Endothelial cell of umbilical vein (primary cell): Measurements from ENCODE around the gene H2BK1. TPM values are rescaled to one million over a fixed set of nuclear protein-coding genes. Genes with fewer than 3 reads are reported as not detected.

ENCODE experiments used
- BruUV-seq: library from RNA; stranded (reverse); fragments of 400-500 nt; replicated peaks from 2 replicates; lab custom pipeline; 2021; lab: Mats Ljungman, UMichigan
- CTCF ChIA-PET: fragments of 300-600, 350-600 bp; sonication (Branson Sonifier 250); formaldehyde crosslinking; loops from one replicate; lab custom pipeline; 2021; ENCODE audit warnings: antibody characterized with exemption, inconsistent platforms; lab: Charles Lee
- POLR2A ChIA-PET: fragments of 300-600, 350-600 bp; sonication (Branson Sonifier 250); formaldehyde crosslinking; loops from one replicate; lab custom pipeline; 2021; ENCODE audit warnings: antibody characterized with exemption, inconsistent platforms; lab: Charles Lee
- DNase-seq: peaks from one replicate; pipeline ENCODE4 v3.0.0-alpha.2; 2011; ENCODE audit warnings: low read depth, low spot score
- FAIRE-seq: peaks from 2 replicates; lab custom pipeline; 2011; peaks lifted over from hg19 to GRCh38; lab: Jason Lieb, UNC
- H2AFZ ChIP-seq: 2 replicates; pipeline ENCODE4 v1.6.0; 2012; ENCODE audit warnings: low read depth, low read length, control low read depth, inconsistent platforms
- H3K27ac ChIP-seq: 2 replicates; pipeline ENCODE4 v1.5.1; 2011; ENCODE audit warnings: low read depth, mild to moderate bottlenecking, control low read depth, low read length, moderate library complexity; ENCODE audit not compliant: insufficient read depth
- H3K27me3 ChIP-seq, 2 experiments: 2 replicates each; pipeline versions ENCODE4 v1.6.0 to v1.6.1; 2011; ENCODE audit warnings: low read length in 2 of 2, mixed read lengths in 1 of 2; ENCODE audit not compliant: control insufficient read depth in 2 of 2, insufficient read depth in 2 of 2
- H3K36me3 ChIP-seq, 2 experiments: 2 replicates in 1 of 2; 3 replicates in 1 of 2; pipeline ENCODE4 v1.5.1; 2011; ENCODE audit warnings: low read length in 2 of 2, mild to moderate bottlenecking in 1 of 2, moderate library complexity in 1 of 2; ENCODE audit not compliant: control insufficient read depth in 2 of 2, insufficient read depth in 2 of 2; ENCODE audit errors: extremely low read depth in 1 of 2
- H3K4me1 ChIP-seq: 3 replicates; pipeline ENCODE4 v1.5.1; 2011; ENCODE audit warnings: mild to moderate bottlenecking, low read length; ENCODE audit not compliant: control insufficient read depth, insufficient read depth; ENCODE audit errors: extremely low read depth
- H3K4me2 ChIP-seq: 2 replicates; pipeline ENCODE4 v1.6.1; 2011; ENCODE audit warnings: low read length, control low read depth, mixed read lengths; ENCODE audit not compliant: insufficient read depth
- H3K4me3 ChIP-seq, 3 experiments: fragments of 200-600 bp in 1 of 3; sonication (generic), shearing (Covaris generic) in 1 of 3; replicated peaks in 1 of 3; 2 replicates each; pipeline ENCODE4 v1.5.1; 2011 to 2016; ENCODE audit warnings: control low read depth in 3 of 3, low read length in 3 of 3, mild to moderate bottlenecking in 2 of 3, inconsistent platforms in 1 of 3, low read depth in 1 of 3, moderate library complexity in 1 of 3; ENCODE audit not compliant: insufficient read depth in 1 of 3
- H3K79me2 ChIP-seq: 2 replicates; pipeline ENCODE4 v1.6.0; 2012; ENCODE audit warnings: low read length, inconsistent platforms; ENCODE audit not compliant: control insufficient read depth, insufficient read depth
- H3K9ac ChIP-seq: replicated peaks from 2 replicates; pipeline ENCODE3; 2011; ENCODE audit warnings: low read length, control low read depth; ENCODE audit not compliant: insufficient read depth; ENCODE audit errors: extremely low read depth
- H3K9me1 ChIP-seq: replicated peaks from 3 replicates; pipeline ENCODE4 v1.6.0; 2011; ENCODE audit warnings: mild to moderate bottlenecking, low read length; ENCODE audit not compliant: control insufficient read depth, insufficient read depth; ENCODE audit errors: extremely low read depth
- H3K9me3 ChIP-seq: replicated peaks from 2 replicates; pipeline ENCODE4 v1.5.1; 2012; ENCODE audit warnings: low read length, inconsistent platforms; ENCODE audit not compliant: control insufficient read depth, insufficient read depth
- H4K20me1 ChIP-seq: replicated peaks from 2 replicates; pipeline ENCODE3; 2011; ENCODE audit warnings: mild to moderate bottlenecking, low read length; ENCODE audit not compliant: control insufficient read depth, insufficient read depth; ENCODE audit errors: extremely low read depth
- CTCF ChIP-seq, 2 donors: IDR thresholded peaks; 1 replicate in 1 of 2; 2 replicates in 1 of 2; pipeline ENCODE4 v1.5.1; 2011; ENCODE audit warnings: low read length in 2 of 2, mild to moderate bottlenecking in 2 of 2, moderate library complexity in 2 of 2, control low read depth in 1 of 2, inconsistent platforms in 1 of 2, low read depth in 1 of 2; ENCODE audit not compliant: insufficient read depth in 1 of 2; ENCODE audit errors: extremely low read depth in 1 of 2
- EZH2 ChIP-seq: IDR thresholded peaks from 2 replicates; pipeline ENCODE4 v1.6.1; 2012; ENCODE audit warnings: borderline replicate concordance, low read depth, mild to moderate bottlenecking, moderate library complexity, low read length, inconsistent platforms; ENCODE audit not compliant: severe bottlenecking
- FOS ChIP-seq: IDR thresholded peaks from 2 replicates; pipeline ENCODE4 v1.6.1; 2011; ENCODE audit warnings: mild to moderate bottlenecking, low read length, moderate library complexity, borderline replicate concordance; ENCODE audit not compliant: insufficient read depth
- GATA2 ChIP-seq: IDR thresholded peaks from 2 replicates; pipeline ENCODE4 v1.7.0; 2011; ENCODE audit warnings: low read depth, mild to moderate bottlenecking, moderate library complexity, mixed read lengths, low read length; ENCODE audit not compliant: insufficient read length, insufficient read depth
- POLR2A ChIP-seq: IDR thresholded peaks from 2 replicates; pipeline ENCODE4 v1.6.1; 2012; ENCODE audit warnings: low read depth, mild to moderate bottlenecking, control low read depth, low read length
- dilution Hi-C: fragments of 300-500 bp; cut with MboI; formaldehyde crosslinking; loops from one replicate; pipeline ENCODE4 v1.15.0; 2019; ENCODE audit warnings: low sequenced_read_pairs; ENCODE audit not compliant: extremely low pct_ligation_motif_present
- intact Hi-C: fragments of 100-400 bp; cut with micrococcal nuclease; formaldehyde crosslinking; loops from one replicate; pipeline ENCODE4 v1.10.0; 2022
- polyA plus RNA-seq, 4 experiments: library from polyadenylated mRNA; depleted of rRNA in 3 of 4; stranded (reverse) in 3 of 4; unstranded in 1 of 4; fragments of >200 nt; gene quantifications; 2 replicates each; pipeline versions ENCODE4 v1.2.1 to v1.2.3, GENCODE V29; 2011 to 2012; ENCODE audit warnings: missing spikeins in 1 of 4
- total RNA-seq: library from RNA; stranded (reverse); gene quantifications from 2 replicates; pipeline ENCODE4 v1.2.3, GENCODE V29; 2021

H2BK1 gene
- total and polyA plus RNA-seq, 2 donors (not counting 3 experiments of a cell fraction or from before 2014, with no cell fraction given), result not detected

- no peak for FAIRE-seq
- DNase-seq, result no peak
These were observed 18.0 kb upstream of the H2BK1 start for GRCh38 chr7:151228024-151228866.

More at GRCh38 chr7:151228024-151228866, 18.0 kb upstream of the H2BK1 start:
- intact Hi-C loops, result no loop called here
- Histone ChIP-seq H2AFZ (peak overlapping the region; percentile 56), H3K36me3 (peaks cover 6 to 14% of the 10 kb centered on the region in 2 experiments), H3K9ac (peak overlapping the region; percentile 65), H3K9me1 (no peaks in the 10 kb centered on the region), H3K4me3 (peak overlapping the region in 2 of 3 experiments; percentile 68 to 82), H4K20me1 (no peaks in the 10 kb centered on the region), H3K4me1 (peaks cover 22% of the 10 kb centered on the region), H3K9me3 (no peaks in the 10 kb centered on the region), H3K27ac (no peak overlapping the region), H3K4me2 (peak overlapping the region; percentile 68), H3K27me3 (no peaks in the 10 kb centered on the region), H3K79me2 (peaks cover 24% of the 10 kb centered on the region)
- BruUV-seq, result no TSS peak
- TF ChIP-seq FOS (no peak), CTCF (IDR thresholded peaks at IDR 0.05; ENCODE audit: extremely low read depth in 1 of 2, insufficient read depth in 1 of 2, low read depth in 1 of 2, low read length in 2 of 2) (no peak), GATA2 (no peak), EZH2 (no peak), POLR2A (no peak)
- dilution Hi-C loops, result no loop called here
- CTCF ChIA-PET, result interaction anchor here (1.0 to 6.3 kb wide), 5 partner anchors 10 to 104 kb away, joined by 3 to 52 read pairs (median 7); no protein-coding TSS in a partner anchor
- POLR2A ChIA-PET, result interaction anchor here (1.2 kb wide), 1 partner anchor 113 kb away, joined by 3 read pairs; the partner anchor contains the start of gene NUB1
